Fibroblast of lung (primary cell): ENCODE results near the gene PGLYRP4. TPM values are rescaled to one million over a fixed set of nuclear protein-coding genes. Genes with fewer than 3 reads are reported as not detected.

ENCODE experiments used
- DNase-seq, 2 donors: peaks; one replicate each; pipeline versions ENCODE4 v3.0.0 to v3.0.0-alpha.2; 2010; ENCODE audit warnings: low read depth in 2 of 2
- H2AFZ ChIP-seq: 2 replicates; pipeline ENCODE4 v1.5.1; 2012; ENCODE audit warnings: low read length, control low read depth, inconsistent platforms
- H3K27ac ChIP-seq: 2 replicates; pipeline ENCODE4 v1.5.1; 2011; ENCODE audit warnings: low read length, control low read depth; ENCODE audit not compliant: insufficient read depth
- H3K27me3 ChIP-seq: 2 replicates; pipeline ENCODE4 v1.5.1; 2011; ENCODE audit warnings: mild to moderate bottlenecking, low read length; ENCODE audit not compliant: control insufficient read depth, insufficient read depth
- H3K36me3 ChIP-seq: 2 replicates; pipeline ENCODE4 v1.5.1; 2011; ENCODE audit warnings: low read length; ENCODE audit not compliant: control insufficient read depth, insufficient read depth
- H3K4me1 ChIP-seq: 2 replicates; pipeline ENCODE4 v1.5.1; 2011; ENCODE audit warnings: low read length; ENCODE audit not compliant: control insufficient read depth, insufficient read depth; ENCODE audit errors: extremely low read depth
- H3K4me2 ChIP-seq: 2 replicates; pipeline ENCODE4 v1.5.1; 2011; ENCODE audit warnings: low read length, control low read depth; ENCODE audit not compliant: insufficient read depth; ENCODE audit errors: extremely low read depth
- H3K4me3 ChIP-seq, 4 experiments: fragments of 200-600 bp in 1 of 4; sonication (generic) in 1 of 4; replicated peaks in 1 of 4; 2 replicates each; pipeline ENCODE4 v1.5.1; 2011 to 2016; ENCODE audit warnings: low read length in 4 of 4, low read depth in 3 of 4, mild to moderate bottlenecking in 3 of 4, control low read depth in 2 of 4, inconsistent platforms in 1 of 4, mixed read lengths in 1 of 4; ENCODE audit not compliant: insufficient read depth in 1 of 4; ENCODE audit errors: control extremely low read depth in 1 of 4
- H3K79me2 ChIP-seq: 2 replicates; pipeline ENCODE4 v1.5.1; 2012; ENCODE audit warnings: mild to moderate bottlenecking, low read length, inconsistent platforms; ENCODE audit not compliant: control insufficient read depth, insufficient read depth
- H3K9ac ChIP-seq: 2 replicates; pipeline ENCODE4 v1.5.1; 2011; ENCODE audit warnings: mild to moderate bottlenecking, low read length, control low read depth; ENCODE audit not compliant: insufficient read depth
- H3K9me3 ChIP-seq: 2 replicates; pipeline ENCODE4 v1.5.1; 2012; ENCODE audit warnings: low read depth, low read length; ENCODE audit not compliant: control insufficient read depth, insufficient read depth
- H4K20me1 ChIP-seq: 2 replicates; pipeline ENCODE4 v1.5.1; 2011; ENCODE audit warnings: low read length; ENCODE audit not compliant: control insufficient read depth, insufficient read depth; ENCODE audit errors: extremely low read depth
- EZH2 ChIP-seq: IDR thresholded peaks from 2 replicates; pipeline ENCODE4 v1.5.1; 2012; ENCODE audit warnings: low read length, control low read depth, mild to moderate bottlenecking; ENCODE audit errors: missing control alignments
- polyA plus RNA-seq, 2 donors: library from polyadenylated mRNA; depleted of rRNA in 1 of 2; stranded (reverse) in 1 of 2; unstranded in 1 of 2; fragments of >200 nt; gene quantifications; 2 replicates each; pipeline ENCODE4 v1.2.1, GENCODE V29; 2011 to 2012; ENCODE audit warnings: missing spikeins in 1 of 2
- total RNA-seq: library from RNA; depleted of rRNA; stranded (reverse); fragments of >200 nt; gene quantifications from 2 replicates; pipeline ENCODE4 v1.2.1, GENCODE V29; 2014
- TF ChIP-seq, protein P1 (sequence below), 2 donors: IDR thresholded peaks in 1 of 2; conservative IDR thresholded peaks in 1 of 2; 1 replicate in 1 of 2; 2 replicates in 1 of 2; pipeline ENCODE4 v1.5.1; 2011 to 2012; ENCODE audit warnings: low read length in 2 of 2, control low read depth in 1 of 2, inconsistent platforms in 1 of 2, low read depth in 1 of 2, mild to moderate bottlenecking in 1 of 2

The PGLYRP4 gene
- total and polyA plus RNA-seq, 2 donors (not counting 1 experiment from before 2014, with no cell fraction given): not detected

GRCh38 chr1:153293851-153294250 lies 54.8 kb downstream of the PGLYRP4 start:
- Histone ChIP-seq H3K27me3 (no peaks in the 10 kb centered on the region), H3K4me2 (no peak overlapping the region), H3K4me1 (no peaks in the 10 kb centered on the region), H3K9me3 (no peaks in the 10 kb centered on the region), H2AFZ (no peak overlapping the region), H4K20me1 (no peaks in the 10 kb centered on the region), H3K27ac (no peak overlapping the region), H3K79me2 (no peaks in the 10 kb centered on the region), H3K36me3 (no peaks in the 10 kb centered on the region), H3K4me3 (no peak overlapping the region), H3K9ac (no peak overlapping the region)
- DNase-seq: no peak
- no peak for TF ChIP-seq EZH2
- TF ChIP-seq, protein P1, sequence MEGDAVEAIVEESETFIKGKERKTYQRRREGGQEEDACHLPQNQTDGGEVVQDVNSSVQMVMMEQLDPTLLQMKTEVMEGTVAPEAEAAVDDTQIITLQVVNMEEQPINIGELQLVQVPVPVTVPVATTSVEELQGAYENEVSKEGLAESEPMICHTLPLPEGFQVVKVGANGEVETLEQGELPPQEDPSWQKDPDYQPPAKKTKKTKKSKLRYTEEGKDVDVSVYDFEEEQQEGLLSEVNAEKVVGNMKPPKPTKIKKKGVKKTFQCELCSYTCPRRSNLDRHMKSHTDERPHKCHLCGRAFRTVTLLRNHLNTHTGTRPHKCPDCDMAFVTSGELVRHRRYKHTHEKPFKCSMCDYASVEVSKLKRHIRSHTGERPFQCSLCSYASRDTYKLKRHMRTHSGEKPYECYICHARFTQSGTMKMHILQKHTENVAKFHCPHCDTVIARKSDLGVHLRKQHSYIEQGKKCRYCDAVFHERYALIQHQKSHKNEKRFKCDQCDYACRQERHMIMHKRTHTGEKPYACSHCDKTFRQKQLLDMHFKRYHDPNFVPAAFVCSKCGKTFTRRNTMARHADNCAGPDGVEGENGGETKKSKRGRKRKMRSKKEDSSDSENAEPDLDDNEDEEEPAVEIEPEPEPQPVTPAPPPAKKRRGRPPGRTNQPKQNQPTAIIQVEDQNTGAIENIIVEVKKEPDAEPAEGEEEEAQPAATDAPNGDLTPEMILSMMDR (conservative IDR thresholded peaks at IDR 0.05 in 1 of 2, IDR thresholded peaks at IDR 0.05 in 1 of 2; ENCODE audit: low read depth in 1 of 2, low read length in 2 of 2): no peak

DNA sequence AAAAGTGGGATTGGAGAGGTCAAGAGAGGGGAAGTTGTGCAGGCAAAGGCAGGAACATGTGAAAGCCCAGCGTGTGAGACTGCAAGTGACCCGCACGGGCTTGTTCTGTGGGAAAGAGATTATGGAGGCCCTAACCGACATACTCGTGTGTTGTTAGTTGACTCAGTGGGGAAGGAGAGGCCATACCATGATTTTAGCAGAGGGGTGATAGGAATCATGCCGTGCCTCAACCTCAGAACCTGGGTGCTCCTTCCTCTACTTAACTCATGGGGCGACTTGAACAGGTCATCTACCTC lies 55.2 kb downstream of the PGLYRP4 start:
- no peak overlapping the region for H3K4me2 ChIP-seq
- no peaks in the 10 kb centered on the region for H3K36me3 ChIP-seq
- no peaks in the 10 kb centered on the region for H3K27me3 ChIP-seq
- TF ChIP-seq, protein P1 (conservative IDR thresholded peaks at IDR 0.05 in 1 of 2, IDR thresholded peaks at IDR 0.05 in 1 of 2; ENCODE audit: low read depth in 1 of 2, low read length in 2 of 2): no peak
- TF ChIP-seq EZH2: no peak
- no peaks in the 10 kb centered on the region for H3K9me3 ChIP-seq
- H3K27ac ChIP-seq: no peak overlapping the region
- no peak overlapping the region for H3K9ac ChIP-seq
- H2AFZ ChIP-seq: no peak overlapping the region
- no peaks in the 10 kb centered on the region for H3K4me1 ChIP-seq
- no peaks in the 10 kb centered on the region for H3K79me2 ChIP-seq
- H3K4me3 ChIP-seq: no peak overlapping the region
- DNase-seq: no peak
- no peaks in the 10 kb centered on the region for H4K20me1 ChIP-seq

- Histone ChIP-seq H3K4me1 (no peaks in the 10 kb centered on the region), H3K27me3 (no peaks in the 10 kb centered on the region), H3K9ac (no peak overlapping the region), H3K4me2 (no peak overlapping the region), H2AFZ (no peak overlapping the region), H3K4me3 (no peak overlapping the region), H3K79me2 (no peaks in the 10 kb centered on the region), H3K27ac (no peak overlapping the region), H3K36me3 (no peaks in the 10 kb centered on the region), H4K20me1 (no peaks in the 10 kb centered on the region), H3K9me3 (no peaks in the 10 kb centered on the region)
- no peak for TF ChIP-seq EZH2
- TF ChIP-seq, protein P1 (conservative IDR thresholded peaks at IDR 0.05 in 1 of 2, IDR thresholded peaks at IDR 0.05 in 1 of 2; ENCODE audit: low read depth in 1 of 2, low read length in 2 of 2): no peak
- no peak for DNase-seq
Measured at GRCh38 chr1:153292740-153293479, 55.7 kb downstream of the PGLYRP4 start.
